Stimulated activated CD4-positive, alpha-beta T cell treated with anti-CD3 and anti-CD28 coated beads, Interleukin-1b, Interleukin-23, amount 100 ng/mL, for 4 hours (primary cell): ENCODE results near the gene CRELD1.

Source experiments
- DNase-seq, 2 donors: peaks; one replicate each; pipeline ENCODE4 v3.0.0-alpha.2; 2020; ENCODE audit warnings: low read depth in 2 of 2

The CRELD1 gene

DNA sequence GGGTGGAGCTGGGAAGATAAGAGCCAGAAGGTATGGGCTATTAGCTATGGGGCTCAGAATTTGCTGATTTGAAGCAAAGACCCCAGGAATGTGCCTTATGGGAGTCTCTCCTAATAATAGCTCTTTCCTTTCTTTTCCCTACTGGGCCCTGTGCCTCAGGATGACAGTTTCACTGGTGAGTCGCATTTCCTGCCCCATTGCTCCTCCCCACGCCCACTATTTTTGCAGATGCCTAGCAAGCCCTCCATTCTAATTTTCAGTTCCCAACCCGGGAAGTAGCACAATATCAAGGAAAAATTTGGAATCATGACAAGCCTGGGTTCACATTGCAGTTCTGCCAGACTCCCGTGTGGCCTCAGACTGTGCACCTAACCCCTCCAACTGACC is 30.4 kb upstream of the CRELD1 start:
- no peak for DNase-seq

DNA sequence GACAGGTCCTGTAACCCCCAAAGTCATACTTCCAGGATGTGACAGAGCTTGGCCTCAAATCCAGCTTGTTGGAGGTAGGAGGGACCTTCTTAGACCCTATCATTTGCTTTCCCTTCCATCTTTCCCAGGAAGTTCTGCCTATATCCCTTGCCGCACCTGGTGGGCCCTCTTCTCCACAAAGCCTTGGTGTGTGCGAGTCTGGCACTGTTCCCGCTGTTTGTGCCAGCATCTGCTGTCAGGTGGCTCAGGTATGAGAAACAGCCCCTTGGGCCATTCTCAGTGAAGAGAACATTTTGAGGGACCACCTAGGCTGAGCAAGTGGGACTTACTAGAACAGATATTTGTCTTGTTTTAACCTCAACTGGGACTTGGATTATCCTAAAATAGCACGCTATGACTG is 29.7 kb upstream of the CRELD1 start:
- DNase-seq, result no peak

DNA sequence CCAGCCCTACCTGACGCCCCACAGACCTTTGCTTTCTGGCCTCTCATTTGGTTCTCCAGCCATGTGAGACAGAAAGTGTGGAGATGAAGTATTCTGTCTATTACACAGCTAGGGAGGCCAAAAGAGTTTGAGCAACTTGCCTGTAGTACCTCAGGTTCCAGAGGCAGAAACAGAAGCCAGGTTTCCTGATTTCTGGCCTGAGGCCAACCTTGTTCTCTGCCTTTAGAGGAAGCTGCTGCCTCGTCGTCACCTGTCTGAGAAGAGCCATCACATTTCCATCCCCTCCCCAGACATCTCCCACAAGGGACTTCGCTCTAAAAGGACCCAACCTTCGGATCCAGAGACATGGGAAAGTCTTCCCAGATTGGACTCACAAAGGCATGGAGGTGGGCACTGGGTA is 27.2 kb upstream of the CRELD1 start:
- no peak for DNase-seq

DNA sequence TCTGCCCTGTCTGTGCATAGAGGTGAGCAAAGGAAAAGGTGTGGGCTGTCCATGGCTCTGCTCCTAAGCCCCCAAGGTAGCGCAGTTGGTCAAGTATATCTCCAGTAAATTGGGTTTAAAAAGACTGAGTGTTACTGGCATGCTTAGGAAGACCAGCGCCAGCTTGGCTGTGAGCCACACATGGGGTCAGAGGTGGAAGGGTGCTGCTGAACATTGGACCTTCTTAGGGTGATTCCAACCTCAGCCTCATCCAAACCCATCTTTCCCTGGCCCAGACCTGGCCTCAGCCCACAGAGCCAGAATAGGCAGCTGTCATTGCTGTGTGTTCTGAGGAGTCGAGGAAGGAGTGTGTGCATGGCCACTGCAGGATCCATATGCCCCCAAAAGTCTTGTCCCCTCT is 25.3 kb upstream of the CRELD1 start:
- DNase-seq, result no peak

DNA sequence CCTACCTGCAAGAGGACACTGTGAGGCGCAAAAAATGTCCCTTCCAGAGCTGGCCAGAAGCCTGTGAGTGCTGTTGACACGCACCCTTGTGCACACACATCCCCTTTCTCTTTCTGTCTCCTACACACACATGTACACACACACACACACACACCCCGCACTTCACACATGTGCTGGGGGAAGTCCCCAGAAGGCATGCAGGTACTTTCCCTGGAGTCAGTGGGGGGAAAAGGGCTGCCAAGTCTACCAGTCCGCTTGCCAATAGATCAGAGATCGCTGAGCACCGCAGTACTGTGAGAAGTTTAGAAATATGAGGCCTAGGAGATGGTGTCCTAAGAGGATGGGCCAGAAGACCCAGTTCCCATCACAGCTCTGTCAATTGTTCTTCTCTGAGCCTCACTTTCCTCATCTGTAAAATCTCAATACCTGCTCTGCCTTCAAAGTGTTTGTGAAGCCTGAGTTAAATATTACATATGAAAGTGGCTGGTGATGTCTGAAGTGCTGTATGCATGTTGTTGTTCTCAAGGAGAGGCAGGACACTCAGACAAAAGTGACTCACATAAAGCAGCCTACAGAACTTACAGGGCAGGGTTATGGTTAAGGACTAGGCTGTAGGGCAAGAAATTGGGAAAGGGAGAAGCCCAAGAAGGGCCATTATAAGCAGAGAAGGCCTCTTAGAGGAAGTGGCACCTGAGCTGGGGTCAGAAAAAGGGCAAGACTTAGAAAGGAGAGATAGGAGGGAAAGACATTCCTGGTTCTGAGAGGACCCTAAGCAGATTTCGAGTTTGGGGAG is 24.2 kb upstream of the CRELD1 start:
- DNase-seq, result no peak

DNA sequence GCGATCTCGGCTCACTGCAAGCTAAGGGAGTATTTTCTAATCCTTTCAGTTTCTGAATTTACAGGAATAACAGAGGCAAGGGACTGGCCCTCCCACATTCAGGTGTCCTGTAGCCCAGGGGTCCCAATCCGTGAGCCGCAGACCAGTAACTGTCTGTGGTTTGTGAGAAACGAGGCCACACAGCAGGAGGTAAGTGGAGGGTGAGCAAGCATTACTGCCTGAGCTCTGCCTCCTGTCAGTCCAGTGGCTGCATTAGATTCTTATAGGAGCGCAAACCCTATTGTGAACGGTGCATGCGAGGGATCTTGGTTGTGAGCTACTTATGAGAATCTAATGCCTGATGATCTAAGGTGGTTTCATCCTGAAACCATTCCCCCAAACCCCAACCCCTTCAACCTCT is 21.8 kb upstream of the CRELD1 start:
- DNase-seq, result no peak

DNA sequence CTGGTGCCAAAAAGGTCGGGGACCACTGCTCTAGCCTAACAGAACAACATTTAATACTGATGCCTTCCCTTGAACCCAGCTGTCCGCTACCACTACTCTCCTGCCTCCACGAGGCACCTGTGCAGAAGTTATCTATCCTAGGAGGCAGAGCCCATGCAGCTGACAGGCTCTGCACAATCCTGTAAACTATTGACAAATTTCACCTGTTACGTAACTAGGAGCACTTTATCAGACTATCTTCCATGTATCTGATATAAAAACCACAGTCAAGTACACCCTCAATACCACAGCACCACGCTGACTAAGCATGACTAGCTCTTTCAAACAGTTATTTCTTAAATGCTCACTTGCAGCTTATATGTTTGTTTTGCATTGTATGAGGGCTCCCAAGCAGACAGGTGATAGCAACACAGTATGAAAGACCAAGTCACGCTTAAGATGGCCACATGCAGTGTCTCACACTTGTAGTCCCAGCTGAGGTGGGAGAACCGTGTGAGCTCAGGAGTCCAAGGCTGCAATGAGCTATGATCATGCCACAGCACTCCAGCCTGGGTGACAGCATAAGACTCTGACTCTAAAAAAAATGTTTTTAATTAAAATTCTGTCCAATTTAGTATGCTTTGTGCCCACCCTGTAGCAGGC is 21.2 kb upstream of the CRELD1 start:
- no peak for DNase-seq

DNA sequence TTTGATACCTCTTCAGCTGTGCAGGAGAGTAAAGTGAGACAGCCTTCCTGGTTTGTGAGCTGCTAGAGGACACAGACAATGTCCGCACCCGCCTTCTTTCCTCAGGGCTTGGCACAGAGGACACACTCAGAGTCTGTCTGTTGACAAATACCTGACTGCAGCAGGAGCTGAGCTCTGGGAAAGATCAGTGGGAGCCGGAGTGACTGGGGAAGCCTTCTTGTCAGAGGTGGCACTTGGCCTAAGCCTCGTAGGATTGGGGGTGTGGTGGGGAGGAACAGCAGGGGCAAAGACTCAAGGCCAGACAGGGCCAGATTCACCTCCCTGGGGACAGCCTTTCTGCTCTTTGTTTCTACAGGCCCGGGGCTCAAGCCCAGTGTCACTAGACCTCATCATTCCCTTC is 20.0 kb upstream of the CRELD1 start:
- DNase-seq, result no peak

DNA sequence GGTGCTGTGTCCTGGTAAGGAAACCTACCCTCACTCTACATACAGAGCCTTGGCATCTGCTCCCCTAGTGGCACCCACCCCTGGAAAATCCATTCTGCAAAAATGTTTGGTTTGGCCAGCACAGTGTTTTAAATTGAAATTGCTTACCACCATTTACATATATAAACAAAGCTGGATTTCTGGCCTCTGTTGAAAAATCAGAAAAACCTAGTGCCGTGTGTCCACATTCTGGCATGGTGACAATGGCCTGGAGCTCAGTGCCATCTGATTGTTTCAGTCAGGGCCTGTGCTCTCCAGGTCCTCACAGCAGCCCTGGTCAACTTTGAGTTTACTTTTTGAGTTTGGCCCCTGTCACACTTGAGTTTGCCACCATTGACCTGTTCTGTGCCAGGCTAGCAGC is 19.6 kb upstream of the CRELD1 start:
- no peak for DNase-seq

DNA sequence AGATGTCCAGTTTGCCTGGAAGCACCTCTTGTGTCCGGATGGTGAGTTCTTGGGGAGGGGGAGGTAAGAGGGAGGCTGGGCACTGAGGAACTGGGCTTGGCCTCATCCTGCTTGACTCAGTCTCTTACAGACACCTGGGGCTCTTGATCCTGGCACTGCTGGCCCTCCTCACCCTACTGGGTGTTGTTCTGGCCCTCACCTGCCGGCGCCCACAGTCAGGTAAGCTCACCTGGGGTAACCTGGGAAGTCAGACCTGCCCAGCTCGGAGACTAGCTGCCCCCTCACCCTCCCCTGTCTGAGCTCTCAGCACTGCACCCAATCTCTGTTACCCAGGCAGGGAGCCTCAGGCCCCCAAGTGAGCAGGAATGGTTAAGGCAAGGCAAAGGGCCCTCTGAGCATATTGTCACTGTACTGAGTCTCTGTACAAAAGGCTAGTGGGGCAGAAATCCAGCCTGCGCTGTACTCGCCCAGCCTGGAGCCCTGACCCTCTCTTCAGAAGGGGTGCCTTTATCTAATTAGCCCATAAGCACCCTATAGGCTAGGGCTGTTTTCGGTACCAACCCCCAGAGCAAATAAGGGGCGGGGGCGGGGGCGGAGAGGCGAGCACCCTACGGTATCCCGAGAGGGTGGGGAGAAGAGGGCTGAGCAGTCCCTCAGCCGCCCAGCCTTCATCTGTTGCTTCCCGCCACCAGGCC is 18.9 kb upstream of the CRELD1 start:
- DNase-seq, result no peak

DNA sequence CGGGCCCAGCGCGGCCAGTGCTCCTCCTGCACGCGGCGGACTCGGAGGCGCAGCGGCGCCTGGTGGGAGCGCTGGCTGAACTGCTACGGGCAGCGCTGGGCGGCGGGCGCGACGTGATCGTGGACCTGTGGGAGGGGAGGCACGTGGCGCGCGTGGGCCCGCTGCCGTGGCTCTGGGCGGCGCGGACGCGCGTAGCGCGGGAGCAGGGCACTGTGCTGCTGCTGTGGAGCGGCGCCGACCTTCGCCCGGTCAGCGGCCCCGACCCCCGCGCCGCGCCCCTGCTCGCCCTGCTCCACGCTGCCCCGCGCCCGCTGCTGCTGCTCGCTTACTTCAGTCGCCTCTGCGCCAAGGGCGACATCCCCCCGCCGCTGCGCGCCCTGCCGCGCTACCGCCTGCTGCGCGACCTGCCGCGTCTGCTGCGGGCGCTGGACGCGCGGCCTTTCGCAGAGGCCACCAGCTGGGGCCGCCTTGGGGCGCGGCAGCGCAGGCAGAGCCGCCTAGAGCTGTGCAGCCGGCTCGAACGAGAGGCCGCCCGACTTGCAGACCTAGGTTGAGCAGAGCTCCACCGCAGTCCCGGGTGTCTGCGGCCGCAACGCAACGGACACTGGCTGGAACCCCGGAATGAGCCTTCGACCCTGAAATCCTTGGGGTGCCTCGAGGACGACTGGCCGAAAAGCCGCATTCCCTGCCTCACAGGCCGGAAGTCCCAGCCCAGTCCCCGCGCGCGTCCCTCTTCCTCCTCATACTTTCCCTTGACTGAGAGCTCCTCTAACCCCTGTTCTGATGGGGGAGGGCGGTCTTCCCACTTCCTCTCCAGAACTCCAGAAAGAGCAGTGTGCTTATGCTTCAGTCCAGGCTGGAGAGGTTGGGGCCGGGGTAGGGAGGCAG is 18.1 kb upstream of the CRELD1 start:
- DNase-seq, result peak in 1 of 2 donors; percentile 33

DNA sequence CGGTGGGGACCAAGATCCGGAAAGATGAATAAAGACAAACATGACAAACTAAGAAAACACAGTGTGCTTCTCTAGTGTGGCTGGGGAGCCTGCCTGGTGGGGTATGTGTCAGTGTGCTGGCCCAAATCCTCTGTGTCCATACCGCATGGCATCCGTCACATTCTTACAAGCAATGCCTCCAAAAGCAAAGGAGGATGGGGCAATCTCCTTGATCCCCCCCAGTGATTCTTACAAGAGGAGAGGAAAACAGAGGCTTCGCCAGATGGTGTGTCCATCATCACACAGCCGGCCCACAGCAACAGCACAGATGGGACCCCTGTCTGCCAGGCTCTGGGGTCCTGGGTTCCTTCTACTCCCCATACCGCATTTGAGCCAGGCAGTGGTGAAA is 17.3 kb upstream of the CRELD1 start:
- DNase-seq, result no peak

DNA sequence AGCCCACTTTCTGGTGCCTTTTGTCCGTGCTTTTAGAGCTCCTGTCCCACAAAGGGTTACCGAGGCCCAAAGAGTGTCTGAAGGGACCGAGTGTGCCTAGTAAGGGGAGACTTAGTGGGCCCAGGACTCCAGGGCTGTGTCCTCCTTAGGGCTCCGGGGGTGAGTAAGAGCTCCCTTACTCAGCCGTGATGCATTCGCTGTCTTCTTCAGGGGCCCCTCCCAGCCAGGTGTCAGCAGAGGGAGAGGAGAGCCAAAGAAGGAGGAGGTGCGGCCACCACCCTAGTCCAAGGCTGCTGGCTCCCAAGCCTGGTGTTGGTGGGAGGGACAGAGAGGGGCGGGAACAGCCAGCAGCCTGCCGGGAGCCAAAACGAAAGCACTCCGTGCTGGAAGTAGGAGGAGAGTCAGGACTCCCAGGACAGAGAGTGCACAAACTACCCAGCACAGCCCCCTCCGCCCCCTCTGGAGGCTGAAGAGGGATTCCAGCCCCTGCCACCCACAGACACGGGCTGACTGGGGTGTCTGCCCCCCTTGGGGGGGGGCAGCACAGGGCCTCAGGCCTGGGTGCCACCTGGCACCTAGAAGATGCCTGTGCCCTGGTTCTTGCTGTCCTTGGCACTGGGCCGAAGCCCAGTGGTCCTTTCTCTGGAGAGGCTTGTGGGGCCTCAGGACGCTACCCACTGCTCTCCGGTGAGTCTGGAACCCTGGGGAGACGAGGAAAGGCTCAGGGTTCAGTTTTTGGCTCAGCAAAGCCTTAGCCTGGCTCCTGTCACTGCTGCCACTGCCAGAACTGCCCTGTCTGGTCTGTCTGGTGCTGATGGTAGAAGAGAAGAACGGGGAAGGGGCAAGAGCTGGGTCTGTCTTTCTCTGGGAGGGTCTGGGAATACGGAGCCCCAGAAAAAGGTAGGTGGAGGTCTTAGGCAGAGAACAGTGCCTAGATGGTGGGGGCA is 16.6 kb upstream of the CRELD1 start, which contains the start of gene IL17RC:
IL17RC (plus strand) TSS at position 365 of the 947 bp plus-strand sequence; CDS start at position 583, 218 bp downstream.
- DNase-seq, result peak in 1 of 2 donors; percentile 41

DNA sequence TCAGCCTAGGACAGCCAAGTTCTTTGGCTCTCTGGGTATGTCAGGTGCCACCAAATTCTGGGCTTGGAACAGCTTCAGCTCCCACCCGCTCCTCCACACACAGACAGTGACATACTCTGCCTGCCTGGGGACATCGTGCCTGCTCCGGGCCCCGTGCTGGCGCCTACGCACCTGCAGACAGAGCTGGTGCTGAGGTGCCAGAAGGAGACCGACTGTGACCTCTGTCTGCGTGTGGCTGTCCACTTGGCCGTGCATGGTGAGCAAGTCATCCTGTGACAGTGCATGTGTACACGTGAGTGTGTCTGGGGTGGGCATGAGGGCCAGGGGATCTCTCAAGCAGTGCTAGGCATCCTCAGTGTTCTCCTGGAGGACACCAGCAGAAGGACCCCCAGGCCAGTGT is 15.8 kb upstream of the CRELD1 start:
- DNase-seq, result no peak

DNA sequence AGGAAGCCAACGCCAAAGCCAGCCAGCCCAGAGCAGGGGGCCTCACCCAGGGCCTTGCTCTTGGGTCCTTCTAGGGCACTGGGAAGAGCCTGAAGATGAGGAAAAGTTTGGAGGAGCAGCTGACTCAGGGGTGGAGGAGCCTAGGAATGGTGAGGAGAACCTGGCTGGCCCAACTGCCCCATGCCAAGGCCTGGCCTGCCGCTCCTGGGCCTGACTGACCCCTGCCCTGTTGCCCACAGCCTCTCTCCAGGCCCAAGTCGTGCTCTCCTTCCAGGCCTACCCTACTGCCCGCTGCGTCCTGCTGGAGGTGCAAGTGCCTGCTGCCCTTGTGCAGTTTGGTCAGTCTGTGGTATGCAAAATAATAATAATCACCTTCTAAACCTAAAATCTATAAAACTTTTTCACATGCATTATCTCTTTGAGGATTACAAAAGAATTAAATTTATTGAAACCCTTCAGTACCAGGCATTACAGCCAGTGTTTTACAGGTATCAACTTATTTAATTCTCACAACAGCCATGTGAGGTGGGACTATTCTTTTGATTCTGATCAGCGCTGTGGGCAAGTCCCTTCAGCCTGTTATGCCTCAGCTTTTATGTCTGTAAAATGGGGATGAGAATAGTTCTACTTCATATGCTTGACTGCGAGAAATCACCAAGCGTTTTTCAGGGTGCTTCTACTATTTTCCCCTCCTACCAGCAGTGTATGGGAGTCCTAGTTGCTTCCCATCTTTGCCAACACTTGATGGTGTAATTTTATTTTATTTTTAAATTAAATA is 15.2 kb upstream of the CRELD1 start:
- no peak for DNase-seq

DNA sequence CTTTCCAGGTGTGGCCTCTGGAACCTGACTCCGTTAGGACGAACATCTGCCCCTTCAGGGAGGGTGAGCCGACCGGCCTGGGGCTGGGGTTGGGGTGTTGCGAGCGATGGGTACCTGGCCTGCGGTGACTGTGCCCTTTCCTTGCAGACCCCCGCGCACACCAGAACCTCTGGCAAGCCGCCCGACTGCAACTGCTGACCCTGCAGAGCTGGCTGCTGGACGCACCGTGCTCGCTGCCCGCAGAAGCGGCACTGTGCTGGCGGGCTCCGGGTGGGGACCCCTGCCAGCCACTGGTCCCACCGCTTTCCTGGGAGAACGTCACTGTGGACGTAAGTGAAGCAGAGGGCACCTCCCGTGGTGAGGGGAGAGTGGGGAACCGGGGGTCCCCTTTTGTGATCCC is 5.5 kb upstream of the CRELD1 start:
- no peak for DNase-seq

DNA sequence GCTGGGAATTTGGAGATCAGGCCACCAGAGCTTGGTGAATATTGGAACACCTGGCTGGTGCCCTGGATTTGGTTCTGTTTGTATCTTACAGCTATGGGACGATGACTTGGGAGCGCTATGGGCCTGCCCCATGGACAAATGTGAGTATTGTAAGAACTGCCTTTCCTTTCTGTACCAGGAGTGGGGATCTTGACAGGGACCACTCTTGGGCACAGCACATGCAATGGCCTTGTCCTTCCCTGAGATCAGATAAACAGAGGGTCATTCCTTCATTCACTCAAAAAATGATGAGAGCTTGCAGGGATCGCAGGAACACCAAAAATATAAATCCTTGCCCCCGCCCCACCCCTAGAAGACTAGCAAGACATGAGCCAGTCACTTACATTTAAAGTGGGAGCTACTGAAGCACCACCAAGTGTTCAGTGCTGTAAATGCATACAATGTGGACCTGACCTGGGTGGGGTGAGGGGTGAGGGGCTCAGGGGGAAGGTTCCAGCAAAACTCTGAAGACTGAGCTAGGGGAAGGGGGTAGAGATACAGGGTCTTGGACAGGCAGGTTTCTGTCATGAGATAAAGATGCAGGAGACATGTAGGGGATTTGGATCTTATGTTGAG is 2.7 kb upstream of the CRELD1 start:
- no peak for DNase-seq

DNA sequence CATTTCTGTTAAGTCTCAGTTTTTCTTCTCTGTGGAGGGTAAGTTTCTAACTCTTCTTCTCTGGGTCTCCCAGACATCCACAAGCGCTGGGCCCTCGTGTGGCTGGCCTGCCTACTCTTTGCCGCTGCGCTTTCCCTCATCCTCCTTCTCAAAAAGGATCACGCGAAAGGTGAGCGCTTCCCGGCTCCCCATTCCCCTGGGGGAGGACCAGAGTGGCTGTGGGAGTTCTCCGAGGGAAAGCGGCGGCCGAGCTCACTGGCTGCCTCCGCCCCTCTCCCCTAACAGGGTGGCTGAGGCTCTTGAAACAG is 1.1 kb upstream of the CRELD1 start:
- no peak for DNase-seq

DNA sequence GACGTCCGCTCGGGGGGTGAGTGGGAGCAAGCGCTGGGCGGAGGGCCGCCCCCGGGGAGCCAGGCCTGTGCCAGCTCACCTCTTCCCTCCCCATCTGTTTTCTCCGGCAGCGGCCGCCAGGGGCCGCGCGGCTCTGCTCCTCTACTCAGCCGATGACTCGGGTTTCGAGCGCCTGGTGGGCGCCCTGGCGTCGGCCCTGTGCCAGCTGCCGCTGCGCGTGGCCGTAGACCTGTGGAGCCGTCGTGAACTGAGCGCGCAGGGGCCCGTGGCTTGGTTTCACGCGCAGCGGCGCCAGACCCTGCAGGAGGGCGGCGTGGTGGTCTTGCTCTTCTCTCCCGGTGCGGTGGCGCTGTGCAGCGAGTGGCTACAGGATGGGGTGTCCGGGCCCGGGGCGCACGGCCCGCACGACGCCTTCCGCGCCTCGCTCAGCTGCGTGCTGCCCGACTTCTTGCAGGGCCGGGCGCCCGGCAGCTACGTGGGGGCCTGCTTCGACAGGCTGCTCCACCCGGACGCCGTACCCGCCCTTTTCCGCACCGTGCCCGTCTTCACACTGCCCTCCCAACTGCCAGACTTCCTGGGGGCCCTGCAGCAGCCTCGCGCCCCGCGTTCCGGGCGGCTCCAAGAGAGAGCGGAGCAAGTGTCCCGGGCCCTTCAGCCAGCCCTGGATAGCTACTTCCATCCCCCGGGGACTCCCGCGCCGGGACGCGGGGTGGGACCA is 632 bp upstream of the CRELD1 start:
- peak; percentile 84 to 88 for DNase-seq
